CD1c-positive myeloid dendritic cell (primary cell): Measurements from ENCODE around the gene SLC25A21.

ENCODE experiments used
- DNase-seq: peaks from one replicate; pipeline ENCODE4 v3.0.0-alpha.2; 2016; ENCODE audit errors: extremely low spot score

Gene SLC25A21

GRCh38 chr14:36767603-36768281 lies 404.7 kb downstream of the SLC25A21 start:
- DNase-seq: no peak

GRCh38 chr14:36766974-36767373 lies 405.4 kb downstream of the SLC25A21 start:
- DNase-seq: no peak

GRCh38 chr14:36757734-36758601 lies 414.4 kb downstream of the SLC25A21 start:
- no peak for DNase-seq

DNA sequence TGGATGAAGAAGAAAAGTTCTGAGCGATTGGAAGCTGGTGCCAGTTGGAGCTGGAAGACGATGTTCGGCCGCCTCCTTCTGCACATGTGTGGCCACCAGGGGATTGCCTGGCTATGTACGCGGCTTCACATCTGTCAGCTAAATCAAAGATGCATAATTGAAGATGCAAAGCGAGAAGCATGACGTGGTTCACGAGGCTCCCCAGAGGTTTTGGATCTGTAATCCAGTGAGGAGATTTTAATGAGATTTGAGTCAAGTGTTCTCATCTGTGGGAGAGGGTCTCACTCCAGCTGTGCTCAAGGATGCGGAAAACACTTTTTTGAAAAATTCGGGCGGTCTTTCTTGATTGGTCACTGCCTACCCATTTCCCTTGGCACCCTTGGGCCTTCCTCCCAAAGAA lies 416.2 kb downstream of the SLC25A21 start:
- DNase-seq: no peak

GRCh38 chr14:36755756-36756155 lies 416.6 kb downstream of the SLC25A21 start:
- no peak for DNase-seq

DNA sequence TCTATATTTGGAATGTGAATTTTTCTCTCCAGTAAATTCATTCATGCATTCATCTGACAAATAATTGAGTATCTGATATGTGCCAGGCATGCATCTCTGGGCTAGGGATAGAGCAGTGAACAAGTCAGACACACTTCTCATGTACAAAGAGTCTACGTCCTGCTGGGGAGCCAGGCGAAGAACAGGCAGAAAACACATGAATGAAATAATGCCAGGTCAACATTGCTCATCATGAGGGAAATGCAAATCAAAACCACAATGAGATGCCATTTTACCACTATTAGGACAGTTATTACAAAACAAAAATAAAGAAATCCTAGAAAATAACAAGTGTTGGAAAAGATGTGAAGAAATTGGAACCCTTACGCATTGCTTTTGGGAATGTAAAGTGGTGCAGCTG lies 420.5 kb downstream of the SLC25A21 start:
- no peak for DNase-seq

- DNase-seq: no peak
Measured at GRCh38 chr14:36751106-36751505, 421.3 kb downstream of the SLC25A21 start.

DNA sequence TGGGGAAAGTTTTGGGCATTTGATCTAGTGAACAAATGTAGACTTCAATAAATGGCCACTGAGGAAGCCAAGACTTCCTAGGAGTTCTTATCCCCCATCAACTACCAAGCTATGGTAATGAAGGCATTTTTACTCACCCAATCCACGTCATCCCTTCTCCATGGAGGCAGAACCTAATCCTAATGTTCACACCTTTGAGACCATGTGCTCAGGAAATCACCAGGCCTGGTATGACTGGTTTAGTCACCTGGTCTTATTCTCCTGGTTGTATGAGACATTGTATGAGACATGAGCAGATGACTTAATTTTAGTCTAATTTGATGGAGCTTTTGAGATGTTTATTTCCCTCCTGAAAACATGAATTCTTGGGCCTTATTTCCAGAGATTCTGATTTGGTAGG lies 422.2 kb downstream of the SLC25A21 start:
- DNase-seq: no peak

DNA sequence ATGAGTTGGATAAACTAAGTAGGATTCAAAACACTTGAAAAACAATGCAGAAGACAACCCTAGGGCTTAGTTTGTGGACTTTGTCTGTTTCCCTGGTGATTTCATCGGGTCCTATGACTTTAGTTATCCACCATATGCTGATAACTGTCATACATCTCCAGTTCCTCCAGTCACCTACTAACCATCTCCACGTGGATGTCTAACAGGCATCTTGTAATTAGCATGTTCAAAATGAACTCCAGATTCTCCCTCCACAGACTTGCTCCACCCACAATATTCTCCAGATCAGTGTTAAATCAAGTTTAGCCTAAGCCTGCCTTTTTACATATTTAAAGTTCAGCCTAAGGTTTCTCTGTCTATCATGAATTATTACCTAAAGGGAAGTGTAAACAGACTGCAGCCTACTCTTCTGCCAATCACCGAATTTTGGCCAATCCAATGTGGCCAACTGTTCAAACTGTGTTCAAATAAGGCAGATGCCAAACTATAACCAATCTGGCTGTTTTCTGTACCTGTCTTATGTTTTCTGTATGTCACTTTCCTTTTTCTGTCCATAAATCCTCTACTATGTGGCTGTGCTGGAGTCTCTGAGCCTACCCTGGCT lies 423.7 kb downstream of the SLC25A21 start:
- DNase-seq: no peak

DNA sequence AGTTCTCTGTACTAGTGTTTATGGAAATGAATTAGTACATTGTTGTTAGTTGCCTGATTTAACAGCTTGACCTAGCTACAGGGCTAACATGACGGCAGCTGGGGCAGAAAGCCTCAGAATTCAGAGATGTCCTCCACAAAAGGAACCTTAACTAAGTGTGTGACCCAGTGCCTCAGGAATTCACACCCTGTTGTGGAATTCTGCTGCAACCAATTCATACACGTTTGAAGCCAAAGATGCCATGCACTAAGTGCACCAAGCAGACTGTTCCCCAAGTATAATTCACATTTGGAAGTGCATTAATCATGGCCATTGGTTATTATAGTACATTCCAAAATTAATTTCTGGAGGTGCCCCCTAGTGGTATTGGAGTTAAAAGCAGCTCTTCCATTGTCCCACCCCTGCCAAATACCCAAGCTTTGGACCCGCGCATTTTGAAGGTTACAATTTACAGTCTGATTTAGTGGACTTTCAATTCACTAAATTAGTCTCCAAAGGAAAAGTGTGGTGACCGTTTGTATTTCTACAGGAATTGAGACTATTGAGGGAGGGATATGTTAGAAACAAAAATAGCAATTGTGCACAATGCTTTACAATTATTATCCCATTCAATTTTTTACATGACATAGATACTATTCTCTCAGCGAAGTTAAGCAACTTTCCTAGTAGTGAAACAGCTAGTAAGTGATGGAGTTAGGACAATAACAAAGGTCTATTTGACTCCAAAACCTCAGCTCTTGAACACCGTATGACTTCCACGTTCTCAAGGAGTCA lies 424.8 kb downstream of the SLC25A21 start:
- DNase-seq: no peak

DNA sequence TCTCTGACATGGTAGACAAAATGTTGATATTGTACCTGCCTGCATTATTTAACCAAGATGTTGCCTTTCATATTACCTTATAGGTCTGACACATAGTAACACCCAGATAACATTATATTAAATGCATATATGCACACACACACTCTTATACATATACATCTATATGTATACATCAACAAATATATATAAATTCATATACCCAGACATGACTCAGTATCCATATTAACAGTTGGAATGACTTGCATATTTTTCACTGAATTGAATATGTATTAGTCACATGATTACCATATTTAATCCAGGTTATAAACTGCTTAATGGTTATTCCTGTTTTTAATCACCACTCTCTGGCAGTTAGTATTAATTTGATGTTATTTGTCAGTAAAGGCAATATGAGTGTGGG lies 425.5 kb downstream of the SLC25A21 start:
- no peak for DNase-seq

DNA sequence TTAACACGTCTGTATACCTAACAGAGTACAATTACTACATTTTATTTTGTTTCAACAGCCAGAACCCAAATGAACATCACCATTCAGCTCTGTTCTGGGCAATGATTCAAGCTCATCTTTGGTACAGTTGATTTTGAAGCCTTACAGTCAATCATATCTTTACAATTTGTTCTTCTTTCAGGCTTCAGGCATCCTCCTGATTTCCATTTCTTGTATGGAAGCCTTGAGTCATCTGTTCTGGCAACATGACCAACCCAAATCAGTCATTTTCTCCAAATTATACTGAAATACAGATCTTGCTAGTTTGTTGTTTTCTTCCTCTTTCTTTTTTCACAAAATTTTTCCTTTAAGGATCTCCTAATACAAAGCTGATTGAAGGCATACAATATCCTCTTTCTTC lies 430.5 kb downstream of the SLC25A21 start:
- no peak for DNase-seq

DNA sequence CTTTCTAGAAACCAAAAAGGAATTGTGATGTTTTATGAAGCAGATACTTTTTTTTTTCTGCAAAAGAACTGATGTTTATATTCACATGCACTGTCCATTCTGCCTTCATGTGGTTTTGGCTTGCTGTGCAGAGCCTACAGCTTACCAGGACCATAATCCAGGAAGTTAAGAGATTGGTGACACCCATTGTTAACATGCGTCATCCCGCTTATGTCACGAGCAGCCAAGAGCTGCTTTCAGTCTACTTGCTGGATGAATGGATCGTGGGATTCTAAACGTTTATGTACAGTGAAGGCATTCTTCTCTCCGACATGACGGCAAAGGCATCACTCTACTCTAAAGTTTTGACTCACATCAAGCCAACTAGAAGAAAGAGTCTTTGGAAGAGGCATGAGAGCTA lies 434.1 kb downstream of the SLC25A21 start:
- DNase-seq: no peak

GRCh38 chr14:36726128-36726527 lies 446.3 kb downstream of the SLC25A21 start:
- no peak for DNase-seq

GRCh38 chr14:36724162-36724561 lies 448.2 kb downstream of the SLC25A21 start:
- no peak for DNase-seq

GRCh38 chr14:36723530-36723929 lies 448.9 kb downstream of the SLC25A21 start:
- no peak for DNase-seq

- DNase-seq: no peak
Measured at GRCh38 chr14:36721877-36722276, 450.5 kb downstream of the SLC25A21 start.

- no peak for DNase-seq
Measured at GRCh38 chr14:36720657-36721056, 451.7 kb downstream of the SLC25A21 start.

- DNase-seq: no peak
Measured at GRCh38 chr14:36719823-36720222, 452.6 kb downstream of the SLC25A21 start.

GRCh38 chr14:36718216-36718615 lies 454.2 kb downstream of the SLC25A21 start:
- no peak for DNase-seq

GRCh38 chr14:36717363-36717762 lies 455.0 kb downstream of the SLC25A21 start:
- DNase-seq: no peak

- DNase-seq: no peak
Measured at GRCh38 chr14:36716614-36717184, 455.7 kb downstream of the SLC25A21 start.
